Measurements from ENCODE around the gene INTS11. TPM values are rescaled to one million over a fixed set of nuclear protein-coding genes. Genes with fewer than 3 reads are reported as not detected.

The INTS11 gene
- total RNA-seq, 1 experiment from 2014 or later, result 254 TPM

DNA sequence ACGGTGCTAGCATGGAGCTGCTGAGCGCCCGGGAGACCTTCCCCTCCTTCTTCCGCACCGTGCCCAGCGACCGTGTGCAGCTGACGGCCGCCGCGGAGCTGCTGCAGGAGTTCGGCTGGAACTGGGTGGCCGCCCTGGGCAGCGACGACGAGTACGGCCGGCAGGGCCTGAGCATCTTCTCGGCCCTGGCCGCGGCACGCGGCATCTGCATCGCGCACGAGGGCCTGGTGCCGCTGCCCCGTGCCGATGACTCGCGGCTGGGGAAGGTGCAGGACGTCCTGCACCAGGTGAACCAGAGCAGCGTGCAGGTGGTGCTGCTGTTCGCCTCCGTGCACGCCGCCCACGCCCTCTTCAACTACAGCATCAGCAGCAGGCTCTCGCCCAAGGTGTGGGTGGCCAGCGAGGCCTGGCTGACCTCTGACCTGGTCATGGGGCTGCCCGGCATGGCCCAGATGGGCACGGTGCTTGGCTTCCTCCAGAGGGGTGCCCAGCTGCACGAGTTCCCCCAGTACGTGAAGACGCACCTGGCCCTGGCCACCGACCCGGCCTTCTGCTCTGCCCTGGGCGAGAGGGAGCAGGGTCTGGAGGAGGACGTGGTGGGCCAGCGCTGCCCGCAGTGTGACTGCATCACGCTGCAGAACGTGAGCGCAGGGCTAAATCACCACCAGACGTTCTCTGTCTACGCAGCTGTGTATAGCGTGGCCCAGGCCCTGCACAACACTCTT lies 7.7 kb upstream of the INTS11 start:
- H3F3A ChIP-seq (ENCODE audit: low read length, unreplicated experiment), result no peaks in the 10 kb centered on the region
- no peak for TF ChIP-seq EZH2phosphoT487 (IDR thresholded peaks at IDR 0.05; ENCODE audit: borderline replicate concordance, low read length)
- TF ChIP-seq, protein P1, sequence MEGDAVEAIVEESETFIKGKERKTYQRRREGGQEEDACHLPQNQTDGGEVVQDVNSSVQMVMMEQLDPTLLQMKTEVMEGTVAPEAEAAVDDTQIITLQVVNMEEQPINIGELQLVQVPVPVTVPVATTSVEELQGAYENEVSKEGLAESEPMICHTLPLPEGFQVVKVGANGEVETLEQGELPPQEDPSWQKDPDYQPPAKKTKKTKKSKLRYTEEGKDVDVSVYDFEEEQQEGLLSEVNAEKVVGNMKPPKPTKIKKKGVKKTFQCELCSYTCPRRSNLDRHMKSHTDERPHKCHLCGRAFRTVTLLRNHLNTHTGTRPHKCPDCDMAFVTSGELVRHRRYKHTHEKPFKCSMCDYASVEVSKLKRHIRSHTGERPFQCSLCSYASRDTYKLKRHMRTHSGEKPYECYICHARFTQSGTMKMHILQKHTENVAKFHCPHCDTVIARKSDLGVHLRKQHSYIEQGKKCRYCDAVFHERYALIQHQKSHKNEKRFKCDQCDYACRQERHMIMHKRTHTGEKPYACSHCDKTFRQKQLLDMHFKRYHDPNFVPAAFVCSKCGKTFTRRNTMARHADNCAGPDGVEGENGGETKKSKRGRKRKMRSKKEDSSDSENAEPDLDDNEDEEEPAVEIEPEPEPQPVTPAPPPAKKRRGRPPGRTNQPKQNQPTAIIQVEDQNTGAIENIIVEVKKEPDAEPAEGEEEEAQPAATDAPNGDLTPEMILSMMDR (conservative IDR thresholded peaks at IDR 0.05; ENCODE audit: low read depth, low read length), result no peak
- TF ChIP-seq EZH2 (IDR thresholded peaks at IDR 0.05; ENCODE audit: low read length, unreplicated experiment), result no peak
- ChIA-PET POLR2A (ENCODE audit: unreplicated experiment) (interaction anchor here (0.6 kb wide), 1 partner anchor 114 kb away, joined by 4 read pairs; no protein-coding TSS in a partner anchor), CTCF (no interaction called here)
- DNase-seq, result no peak
- H3K9ac ChIP-seq (ENCODE audit: low read length), result no peak overlapping the region
- no peak overlapping the region for H3K4me3 ChIP-seq (ENCODE audit: low read length)
- H2AFZ ChIP-seq (ENCODE audit: low read length), result no peak overlapping the region
- H3K4me1 ChIP-seq (ENCODE audit: insufficient read depth, low read length), result peaks cover 36% of the 10 kb centered on the region
- peaks cover under 1% of the 10 kb centered on the region; the same call in 1 of the 2 replicates for H4K20me1 ChIP-seq (ENCODE audit: low read length)
- H3K27ac ChIP-seq (ENCODE audit: low read length), result no peak overlapping the region
- no peak overlapping the region for H3K4me2 ChIP-seq (ENCODE audit: low read length)
- peaks cover 1% of the 10 kb centered on the region; the same call in 1 of the 2 replicates for H3K79me2 ChIP-seq (ENCODE audit: low read length)
- no peak for ATAC-seq
- H3K9me2 ChIP-seq (replicated peaks; ENCODE audit: low read length), result no peaks in the 10 kb centered on the region
- H3K27me3 ChIP-seq (ENCODE audit: low read length), result no peaks in the 10 kb centered on the region
- H3K36me3 ChIP-seq (ENCODE audit: low read depth, low read length), result peaks cover 18% of the 10 kb centered on the region; the same call in 1 of the 2 replicates
- BruUV-seq (replicated peaks), result no TSS peak
- no peaks in the 10 kb centered on the region for H3K9me3 ChIP-seq (ENCODE audit: low read length)
- intact Hi-C loops (cut with micrococcal nuclease), result no loop called here

DNA sequence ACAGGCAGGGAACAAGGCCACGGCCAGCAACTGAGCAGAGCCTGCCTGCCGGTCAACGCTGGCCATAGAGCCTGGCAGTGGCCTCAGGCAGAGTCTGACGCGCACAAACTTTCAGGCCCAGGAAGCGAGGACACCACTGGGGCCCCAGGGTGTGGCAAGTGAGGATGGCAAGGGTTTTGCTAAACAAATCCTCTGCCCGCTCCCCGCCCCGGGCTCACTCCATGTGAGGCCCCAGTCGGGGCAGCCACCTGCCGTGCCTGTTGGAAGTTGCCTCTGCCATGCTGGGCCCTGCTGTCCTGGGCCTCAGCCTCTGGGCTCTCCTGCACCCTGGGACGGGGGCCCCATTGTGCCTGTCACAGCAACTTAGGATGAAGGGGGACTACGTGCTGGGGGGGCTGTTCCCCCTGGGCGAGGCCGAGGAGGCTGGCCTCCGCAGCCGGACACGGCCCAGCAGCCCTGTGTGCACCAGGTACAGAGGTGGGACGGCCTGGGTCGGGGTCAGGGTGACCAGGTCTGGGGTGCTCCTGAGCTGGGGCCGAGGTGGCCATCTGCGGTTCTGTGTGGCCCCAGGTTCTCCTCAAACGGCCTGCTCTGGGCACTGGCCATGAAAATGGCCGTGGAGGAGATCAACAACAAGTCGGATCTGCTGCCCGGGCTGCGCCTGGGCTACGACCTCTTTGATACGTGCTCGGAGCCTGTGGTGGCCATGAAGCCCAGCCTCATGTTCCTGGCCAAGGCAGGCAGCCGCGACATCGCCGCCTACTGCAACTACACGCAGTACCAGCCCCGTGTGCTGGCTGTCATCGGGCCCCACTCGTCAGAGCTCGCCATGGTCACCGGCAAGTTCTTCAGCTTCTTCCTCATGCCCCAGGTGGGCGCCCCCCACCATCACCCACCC lies 6.9 kb upstream of the INTS11 start, which contains the start of gene TAS1R3:
Gene TAS1R3 (plus strand): TSS at position 213 of the 898 bp plus-strand sequence. CDS start 66 bp downstream, at position 279.
- BruUV-seq (replicated peaks), result no TSS peak
- intact Hi-C loops (cut with micrococcal nuclease), result loop anchor here (2.0 kb wide), 1 partner anchor 13 kb away; no protein-coding TSS in a partner anchor
- peaks cover 12% of the 10 kb centered on the region; the same call in 1 of the 2 replicates for H3K36me3 ChIP-seq (ENCODE audit: low read depth, low read length)
- H3K27me3 ChIP-seq (ENCODE audit: low read length), result no peaks in the 10 kb centered on the region
- ChIA-PET CTCF (no interaction called here), POLR2A (ENCODE audit: unreplicated experiment) (no interaction called here)
- H3K9ac ChIP-seq (ENCODE audit: low read length), result 0 out of 2 replicates have a peak within 1 kb of the TSS, but pooled peaks have one; percentile 11
- H3K4me1 ChIP-seq (ENCODE audit: insufficient read depth, low read length), result peaks cover 39% of the 10 kb centered on the region
- H3K79me2 ChIP-seq (ENCODE audit: low read length), result peaks cover 10% of the 10 kb centered on the region
- H2AFZ ChIP-seq (ENCODE audit: low read length), result no peak within 1 kb of the TSS
- ATAC-seq, result peak; percentile 39
- no peaks in the 10 kb centered on the region for H4K20me1 ChIP-seq (ENCODE audit: low read length)
- H3K9me3 ChIP-seq (ENCODE audit: low read length), result no peaks in the 10 kb centered on the region
- H3K4me3 ChIP-seq (ENCODE audit: low read length), result no peak within 1 kb of the TSS
- no peaks in the 10 kb centered on the region for H3K9me2 ChIP-seq (replicated peaks; ENCODE audit: low read length)
- peak within 1 kb of the TSS; percentile 54 for H3K4me2 ChIP-seq (ENCODE audit: low read length)
- TF ChIP-seq EZH2 (IDR thresholded peaks at IDR 0.05; ENCODE audit: low read length, unreplicated experiment) (no peak), EZH2phosphoT487 (IDR thresholded peaks at IDR 0.05; ENCODE audit: borderline replicate concordance, low read length) (no peak)
- TF ChIP-seq, protein P1 (conservative IDR thresholded peaks at IDR 0.05; ENCODE audit: low read depth, low read length), result no peak
- H3F3A ChIP-seq (ENCODE audit: low read length, unreplicated experiment), result no peaks in the 10 kb centered on the region
- peak within 1 kb of the TSS; percentile 68 for H3K27ac ChIP-seq (ENCODE audit: low read length)
- DNase-seq, result peak; percentile 86

Data from PC-3 (cell line).